ENCODE data around the gene ATP8B4. TPM values are rescaled to one million over a fixed set of nuclear protein-coding genes. Genes with fewer than 3 reads are reported as not detected.

The ATP8B4 gene
- total RNA-seq, 1 experiment from 2014 or later: not detected

DNA sequence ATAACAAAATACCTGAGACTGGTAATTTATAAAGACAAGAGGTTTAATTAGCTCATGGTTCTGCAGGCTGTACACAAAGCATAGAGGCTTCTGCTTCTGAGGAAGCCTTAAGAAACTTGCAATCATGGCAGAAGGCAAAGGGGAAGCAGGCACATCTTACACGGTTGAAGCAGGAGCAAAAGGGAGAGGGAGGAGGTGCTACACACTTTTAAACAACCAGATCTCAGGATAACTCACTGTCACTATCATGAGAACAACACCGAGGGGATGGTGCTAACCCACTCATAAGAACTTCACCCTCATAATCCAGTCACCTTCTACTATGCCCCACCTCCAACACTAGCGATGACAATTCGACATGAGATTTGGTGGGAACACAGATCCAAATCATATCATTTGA is 54.4 kb downstream of the ATP8B4 start:
- Histone ChIP-seq H3K36me3 (ENCODE audit: low read depth, low read length) (no peaks in the 10 kb centered on the region), H3K4me2 (ENCODE audit: low read length) (no peak overlapping the region), H2AFZ (ENCODE audit: low read length) (no peak overlapping the region), H4K20me1 (ENCODE audit: low read length) (no peaks in the 10 kb centered on the region), H3K9me2 (replicated peaks; ENCODE audit: low read length) (no peaks in the 10 kb centered on the region), H3K9ac (ENCODE audit: low read length) (no peak overlapping the region), H3K27ac (ENCODE audit: low read length) (no peak overlapping the region), H3K79me2 (ENCODE audit: low read length) (no peaks in the 10 kb centered on the region), H3K27me3 (ENCODE audit: low read length) (no peaks in the 10 kb centered on the region), H3K4me1 (ENCODE audit: insufficient read depth, low read length) (no peaks in the 10 kb centered on the region), H3K9me3 (ENCODE audit: low read length) (no peaks in the 10 kb centered on the region), H3F3A (ENCODE audit: low read length, unreplicated experiment) (no peaks in the 10 kb centered on the region), H3K4me3 (ENCODE audit: low read length) (no peak overlapping the region)
- ChIA-PET POLR2A (ENCODE audit: unreplicated experiment) (no interaction called here), CTCF (interaction anchor here (0.7 kb wide), 1 partner anchor 107 kb away, joined by 3 read pairs; no protein-coding TSS in a partner anchor)
- no TSS peak for BruUV-seq (replicated peaks)
- ATAC-seq (no peak), DNase-seq (no peak)
- TF ChIP-seq CTCF (conservative IDR thresholded peaks at IDR 0.05; ENCODE audit: low read depth, low read length) (no peak), EZH2phosphoT487 (IDR thresholded peaks at IDR 0.05; ENCODE audit: borderline replicate concordance, low read length) (no peak), EZH2 (IDR thresholded peaks at IDR 0.05; ENCODE audit: low read length, unreplicated experiment) (no peak)
- intact Hi-C loops (cut with micrococcal nuclease): no loop called here

DNA sequence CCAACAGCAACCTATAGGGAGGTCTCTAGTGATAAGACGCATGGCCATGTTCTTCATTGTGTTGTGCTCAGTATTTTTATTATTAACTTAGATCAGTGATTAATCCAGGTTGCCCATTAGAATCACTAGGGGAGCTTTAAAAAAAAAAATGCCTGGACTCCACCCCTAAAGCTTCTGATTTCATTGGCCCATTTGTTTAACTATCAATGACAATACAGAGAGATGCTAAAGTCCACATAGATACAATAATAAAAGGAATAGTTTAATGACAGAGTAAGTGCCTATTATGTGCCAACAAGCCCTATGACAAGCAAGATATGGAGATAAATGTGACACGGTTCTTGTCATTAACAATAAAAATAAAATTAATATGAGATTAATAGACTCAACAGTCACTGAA is 55.8 kb downstream of the ATP8B4 start:
- no TSS peak for BruUV-seq (replicated peaks)
- ChIA-PET CTCF (no interaction called here), POLR2A (ENCODE audit: unreplicated experiment) (no interaction called here)
- no peak overlapping the region for H3K4me2 ChIP-seq (ENCODE audit: low read length)
- H3K27ac ChIP-seq (ENCODE audit: low read length): no peak overlapping the region
- H2AFZ ChIP-seq (ENCODE audit: low read length): no peak overlapping the region
- H3K9me2 ChIP-seq (replicated peaks; ENCODE audit: low read length): no peaks in the 10 kb centered on the region
- no peak overlapping the region for H3K9ac ChIP-seq (ENCODE audit: low read length)
- DNase-seq (no peak), ATAC-seq (no peak)
- H3K79me2 ChIP-seq (ENCODE audit: low read length): no peaks in the 10 kb centered on the region
- no peaks in the 10 kb centered on the region for H3K27me3 ChIP-seq (ENCODE audit: low read length)
- TF ChIP-seq EZH2phosphoT487 (IDR thresholded peaks at IDR 0.05; ENCODE audit: borderline replicate concordance, low read length): no peak
- no peak for TF ChIP-seq EZH2 (IDR thresholded peaks at IDR 0.05; ENCODE audit: low read length, unreplicated experiment)
- TF ChIP-seq CTCF (conservative IDR thresholded peaks at IDR 0.05; ENCODE audit: low read depth, low read length): no peak
- no peak overlapping the region for H3K4me3 ChIP-seq (ENCODE audit: low read length)
- H4K20me1 ChIP-seq (ENCODE audit: low read length): no peaks in the 10 kb centered on the region
- intact Hi-C loops (cut with micrococcal nuclease): no loop called here
- H3K36me3 ChIP-seq (ENCODE audit: low read depth, low read length): no peaks in the 10 kb centered on the region
- H3K9me3 ChIP-seq (ENCODE audit: low read length): no peaks in the 10 kb centered on the region
- no peaks in the 10 kb centered on the region for H3F3A ChIP-seq (ENCODE audit: low read length, unreplicated experiment)
- no peaks in the 10 kb centered on the region for H3K4me1 ChIP-seq (ENCODE audit: insufficient read depth, low read length)

DNA sequence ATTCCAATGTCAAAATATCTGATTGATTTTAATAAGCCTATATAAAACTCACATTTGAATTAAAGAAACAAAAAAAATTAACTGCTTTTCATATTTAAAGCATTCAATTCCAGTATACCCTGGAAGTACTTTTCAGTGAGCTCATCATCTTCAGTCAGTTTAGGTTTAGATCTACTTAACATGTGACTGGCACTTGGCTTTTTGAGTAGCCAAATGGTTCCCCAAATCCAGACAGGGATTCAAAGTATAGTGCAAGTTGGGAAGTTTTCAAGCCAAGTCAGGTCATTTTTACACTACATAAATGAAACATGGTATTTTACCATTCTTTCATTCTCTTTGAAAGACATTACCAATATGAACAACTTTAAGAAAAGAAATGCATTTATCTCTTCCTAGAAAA is 57.5 kb downstream of the ATP8B4 start:
- intact Hi-C loops (cut with micrococcal nuclease): no loop called here
- ATAC-seq: no peak
- Histone ChIP-seq H3K27me3 (ENCODE audit: low read length) (no peaks in the 10 kb centered on the region), H3K36me3 (ENCODE audit: low read depth, low read length) (no peaks in the 10 kb centered on the region), H2AFZ (ENCODE audit: low read length) (no peak overlapping the region), H3F3A (ENCODE audit: low read length, unreplicated experiment) (no peaks in the 10 kb centered on the region), H3K9me3 (ENCODE audit: low read length) (no peaks in the 10 kb centered on the region), H3K9ac (ENCODE audit: low read length) (no peak overlapping the region), H3K79me2 (ENCODE audit: low read length) (no peaks in the 10 kb centered on the region), H3K9me2 (replicated peaks; ENCODE audit: low read length) (no peaks in the 10 kb centered on the region), H3K27ac (ENCODE audit: low read length) (no peak overlapping the region), H3K4me3 (ENCODE audit: low read length) (no peak overlapping the region), H3K4me2 (ENCODE audit: low read length) (no peak overlapping the region), H4K20me1 (ENCODE audit: low read length) (no peaks in the 10 kb centered on the region), H3K4me1 (ENCODE audit: insufficient read depth, low read length) (no peaks in the 10 kb centered on the region)
- POLR2A ChIA-PET (ENCODE audit: unreplicated experiment): no interaction called here
- CTCF ChIA-PET: no interaction called here
- no TSS peak for BruUV-seq (replicated peaks)
- no peak for TF ChIP-seq EZH2phosphoT487 (IDR thresholded peaks at IDR 0.05; ENCODE audit: borderline replicate concordance, low read length)
- TF ChIP-seq CTCF (conservative IDR thresholded peaks at IDR 0.05; ENCODE audit: low read depth, low read length): no peak
- TF ChIP-seq EZH2 (IDR thresholded peaks at IDR 0.05; ENCODE audit: low read length, unreplicated experiment): no peak
- no peak for DNase-seq

All from PC-3 (cell line).